Gastrocnemius medialis (tissue), 4 donors: Measurements from ENCODE around the gene SERPINA1. TPM values are rescaled to one million over a fixed set of nuclear protein-coding genes. Genes with fewer than 3 reads are reported as not detected.

Source experiments
- ATAC-seq, 2 donors: fragments of 150-250 bp; one replicate each; pipeline ENCODE4 v1.9.1; 2016
- DNase-seq, 2 donors: peaks; one replicate each; pipeline ENCODE4 v3.0.0-alpha.2; 2019
- H3K27ac ChIP-seq, 4 donors: fragments of 200-600 bp; sonication (generic); 1 replicate in 1 of 4; 2 replicates in 3 of 4; pipeline ENCODE4 v1.5.1; 2016 to 2018; ENCODE audit warnings: mild to moderate bottlenecking in 2 of 4, moderate library complexity in 1 of 4
- H3K27me3 ChIP-seq, 3 donors: fragments of 200-600 bp; sonication (generic) in 2 of 3; 1 replicate in 1 of 3; 2 replicates in 2 of 3; pipeline versions ENCODE4 v1.5.1 to v1.6.0; 2016 to 2019; ENCODE audit warnings: mild to moderate bottlenecking in 1 of 3, moderate library complexity in 1 of 3
- H3K36me3 ChIP-seq, 2 donors: fragments of 200-600 bp; sonication (generic) in 1 of 2; one replicate each; pipeline ENCODE4 v1.5.1; 2017 to 2018
- H3K4me1 ChIP-seq, 2 donors: fragments of 200-600 bp; sonication (generic) in 1 of 2; one replicate each; pipeline ENCODE4 v1.5.1; 2016 to 2017; ENCODE audit warnings: mild to moderate bottlenecking in 2 of 2
- H3K4me3 ChIP-seq, 4 donors: fragments of 200-600 bp; sonication (generic) in 3 of 4; 1 replicate in 1 of 4; 2 replicates in 3 of 4; pipeline ENCODE4 v1.5.1; 2016 to 2019; ENCODE audit warnings: mild to moderate bottlenecking in 2 of 4
- H3K9me3 ChIP-seq, 3 donors: fragments of 200-600 bp; sonication (generic) in 2 of 3; 1 replicate in 1 of 3; 2 replicates in 2 of 3; pipeline ENCODE4 v1.5.1; 2016 to 2019
- CTCF ChIP-seq, 5 experiments: fragments of 450-650 bp in 3 of 5; fragments of 200-600 bp in 2 of 5; sonication (generic) in 2 of 5; IDR thresholded peaks in 4 of 5; conservative IDR thresholded peaks in 1 of 5; 1 replicate in 4 of 5; 2 replicates in 1 of 5; pipeline ENCODE4 v1.5.1; 2016 to 2019; ENCODE audit warnings: antibody characterized with exemption in 5 of 5, mild to moderate bottlenecking in 3 of 5, moderate library complexity in 3 of 5
- POLR2A ChIP-seq, 2 donors: fragments of 450-650 bp; IDR thresholded peaks; one replicate each; pipeline ENCODE4 v1.6.1; 2017; ENCODE audit warnings: antibody characterized with exemption in 2 of 2, mild to moderate bottlenecking in 2 of 2, moderate library complexity in 2 of 2
- in situ Hi-C, 4 donors: fragments of 200-750 bp; cut with MboI; loops; one replicate each; pipeline versions ENCODE4 v1.15.0 to v1.8.0; 2017; ENCODE audit warnings: low sequenced_read_pairs in 4 of 4
- intact Hi-C: fragments of 100-400 bp; cut with DNase I; formaldehyde crosslinking; loops from one replicate; pipeline ENCODE4 v1.15.1; 2023; ENCODE audit warnings: low total_unique reads
- total RNA-seq, 4 donors: library from RNA; depleted of rRNA; stranded (reverse); fragments of >200 nt; gene quantifications; one replicate each; pipeline versions ENCODE4 v1.1.0 to v1.2.3, GENCODE V29; 2016

SERPINA1 gene
- total RNA-seq, 4 donors from 2014 or later = 0.56 to 135 (median 29.2) TPM

GRCh38 chr14:94392510-94392935 is 4.1 kb upstream of the SERPINA1 start:
- no peaks in the 10 kb centered on the region for H3K36me3 ChIP-seq
- intact Hi-C loops = no loop called here
- in situ Hi-C loops = no loop called here
- H3K27ac ChIP-seq = no peak overlapping the region
- no peaks in the 10 kb centered on the region for H3K9me3 ChIP-seq
- no peak overlapping the region for H3K4me3 ChIP-seq
- DNase-seq (peak; percentile 14 to 35), ATAC-seq (no peak)
- no peaks in the 10 kb centered on the region for H3K27me3 ChIP-seq
- no peak for TF ChIP-seq CTCF (IDR thresholded peaks at IDR 0.05 in 4 of 5, conservative IDR thresholded peaks at IDR 0.05 in 1 of 5)
- TF ChIP-seq POLR2A (IDR thresholded peaks at IDR 0.05) = no peak
- H3K4me1 ChIP-seq = no peaks in the 10 kb centered on the region

GRCh38 chr14:94391281-94391975 is 3.0 kb upstream of the SERPINA1 start:
- intact Hi-C loops = no loop called here
- TF ChIP-seq CTCF (IDR thresholded peaks at IDR 0.05 in 4 of 5, conservative IDR thresholded peaks at IDR 0.05 in 1 of 5) (no peak), POLR2A (IDR thresholded peaks at IDR 0.05) (no peak)
- Histone ChIP-seq H3K27me3 (no peaks in the 10 kb centered on the region), H3K4me3 (no peak overlapping the region), H3K9me3 (no peaks in the 10 kb centered on the region), H3K4me1 (no peaks in the 10 kb centered on the region), H3K27ac (no peak overlapping the region), H3K36me3 (no peaks in the 10 kb centered on the region)
- in situ Hi-C loops = no loop called here
- DNase-seq = no peak
- no peak for ATAC-seq

- TF ChIP-seq CTCF (IDR thresholded peaks at IDR 0.05 in 4 of 5, conservative IDR thresholded peaks at IDR 0.05 in 1 of 5) (no peak), POLR2A (IDR thresholded peaks at IDR 0.05) (no peak)
- in situ Hi-C loops = no loop called here
- Histone ChIP-seq H3K9me3 (no peaks in the 10 kb centered on the region), H3K4me3 (no peak overlapping the region), H3K27me3 (no peaks in the 10 kb centered on the region), H3K27ac (peak overlapping the region in 1 of 4 donors; percentile 18), H3K4me1 (no peaks in the 10 kb centered on the region), H3K36me3 (no peaks in the 10 kb centered on the region)
- ATAC-seq (no peak), DNase-seq (peak in 1 of 2 donors; percentile 19)
- intact Hi-C loops = no loop called here
Measured at GRCh38 chr14:94390372-94391086, 2.1 kb upstream of the SERPINA1 start.

GRCh38 chr14:94389731-94390371 is 1.4 kb upstream of the SERPINA1 start:
- intact Hi-C loops (no loop called here), in situ Hi-C loops (no loop called here)
- Histone ChIP-seq H3K36me3 (no peaks in the 10 kb centered on the region), H3K4me1 (no peaks in the 10 kb centered on the region), H3K9me3 (no peaks in the 10 kb centered on the region), H3K27ac (no peak overlapping the region), H3K27me3 (no peaks in the 10 kb centered on the region), H3K4me3 (no peak overlapping the region)
- no peak for ATAC-seq
- TF ChIP-seq POLR2A (IDR thresholded peaks at IDR 0.05) = no peak
- no peak for DNase-seq

GRCh38 chr14:94389104-94389469 is 685 bp upstream of the SERPINA1 start:
- Histone ChIP-seq H3K4me1 (no peaks in the 10 kb centered on the region), H3K4me3 (no peak overlapping the region), H3K9me3 (no peaks in the 10 kb centered on the region), H3K36me3 (no peaks in the 10 kb centered on the region), H3K27me3 (no peaks in the 10 kb centered on the region), H3K27ac (no peak overlapping the region)
- DNase-seq (no peak), ATAC-seq (no peak)
- in situ Hi-C loops (no loop called here), intact Hi-C loops (no loop called here)
- TF ChIP-seq POLR2A (IDR thresholded peaks at IDR 0.05) = no peak
- no peak for TF ChIP-seq CTCF (IDR thresholded peaks at IDR 0.05 in 4 of 5, conservative IDR thresholded peaks at IDR 0.05 in 1 of 5)
